B cell (primary cell): ENCODE measurements around the gene ACSM6.

Source experiments
- EZH2 ChIP-seq: IDR thresholded peaks from 2 replicates; pipeline ENCODE4 v1.6.1; 2012; ENCODE audit warnings: borderline replicate concordance, low read depth, mild to moderate bottlenecking, moderate library complexity, low read length; ENCODE audit not compliant: insufficient read depth, poor library complexity, severe bottlenecking
- TF ChIP-seq, protein P1 (sequence below): fragments of 200-600 bp; IDR thresholded peaks from one replicate; pipeline ENCODE4 v1.8.0; 2022; ENCODE audit warnings: antibody characterized with exemption, mild to moderate bottlenecking

DNA sequence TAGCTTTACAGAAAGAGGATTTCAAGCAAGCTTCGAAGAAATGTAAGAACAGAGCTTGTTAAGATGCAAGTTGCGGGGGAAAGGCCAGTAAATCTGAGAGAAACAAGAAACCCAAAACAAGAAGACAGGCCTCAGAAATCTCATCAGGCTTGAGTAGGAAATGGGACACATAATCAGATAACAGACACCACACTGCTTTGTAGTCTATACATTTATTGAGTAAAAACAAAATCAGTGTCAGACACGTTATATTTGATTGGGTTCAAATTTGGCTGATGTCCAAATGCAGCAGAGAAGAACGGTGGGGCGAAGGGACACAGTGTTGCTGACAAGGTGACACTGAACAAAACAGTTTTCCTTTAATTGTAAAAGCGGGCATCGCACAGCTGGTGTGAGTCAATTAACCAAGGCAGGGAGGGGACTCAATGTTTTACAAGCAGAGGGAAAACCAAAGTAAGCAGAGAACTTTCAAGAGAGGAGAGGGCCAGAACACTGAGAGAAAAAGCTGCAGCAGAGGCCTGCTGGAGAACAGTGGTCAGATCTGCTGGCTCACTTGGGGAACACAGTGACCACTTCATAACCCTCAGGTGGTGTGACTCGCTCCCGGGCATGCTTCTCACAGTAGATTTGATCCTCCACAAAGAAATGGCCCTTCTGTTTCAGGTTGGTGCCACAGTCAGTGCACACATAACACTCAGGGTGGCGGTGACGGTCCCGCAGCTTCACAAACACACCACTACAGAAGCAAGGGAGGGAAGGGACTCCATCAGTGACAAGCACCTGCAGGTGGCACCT lies 43.5 kb downstream of the ACSM6 start:
- TF ChIP-seq, protein P1, sequence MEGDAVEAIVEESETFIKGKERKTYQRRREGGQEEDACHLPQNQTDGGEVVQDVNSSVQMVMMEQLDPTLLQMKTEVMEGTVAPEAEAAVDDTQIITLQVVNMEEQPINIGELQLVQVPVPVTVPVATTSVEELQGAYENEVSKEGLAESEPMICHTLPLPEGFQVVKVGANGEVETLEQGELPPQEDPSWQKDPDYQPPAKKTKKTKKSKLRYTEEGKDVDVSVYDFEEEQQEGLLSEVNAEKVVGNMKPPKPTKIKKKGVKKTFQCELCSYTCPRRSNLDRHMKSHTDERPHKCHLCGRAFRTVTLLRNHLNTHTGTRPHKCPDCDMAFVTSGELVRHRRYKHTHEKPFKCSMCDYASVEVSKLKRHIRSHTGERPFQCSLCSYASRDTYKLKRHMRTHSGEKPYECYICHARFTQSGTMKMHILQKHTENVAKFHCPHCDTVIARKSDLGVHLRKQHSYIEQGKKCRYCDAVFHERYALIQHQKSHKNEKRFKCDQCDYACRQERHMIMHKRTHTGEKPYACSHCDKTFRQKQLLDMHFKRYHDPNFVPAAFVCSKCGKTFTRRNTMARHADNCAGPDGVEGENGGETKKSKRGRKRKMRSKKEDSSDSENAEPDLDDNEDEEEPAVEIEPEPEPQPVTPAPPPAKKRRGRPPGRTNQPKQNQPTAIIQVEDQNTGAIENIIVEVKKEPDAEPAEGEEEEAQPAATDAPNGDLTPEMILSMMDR, result no peak
- no peak for TF ChIP-seq EZH2
